Endothelial cell of coronary artery (primary cell): ENCODE data around the gene MBOAT1. TPM values are rescaled to one million over a fixed set of nuclear protein-coding genes. Genes with fewer than 3 reads are reported as not detected.

Source experiments
- total RNA-seq: library from RNA; depleted of rRNA; stranded (reverse); fragments of >200 nt; gene quantifications from 2 replicates; pipeline ENCODE4 v1.2.3, GENCODE V29; 2014

Gene MBOAT1, protein sequence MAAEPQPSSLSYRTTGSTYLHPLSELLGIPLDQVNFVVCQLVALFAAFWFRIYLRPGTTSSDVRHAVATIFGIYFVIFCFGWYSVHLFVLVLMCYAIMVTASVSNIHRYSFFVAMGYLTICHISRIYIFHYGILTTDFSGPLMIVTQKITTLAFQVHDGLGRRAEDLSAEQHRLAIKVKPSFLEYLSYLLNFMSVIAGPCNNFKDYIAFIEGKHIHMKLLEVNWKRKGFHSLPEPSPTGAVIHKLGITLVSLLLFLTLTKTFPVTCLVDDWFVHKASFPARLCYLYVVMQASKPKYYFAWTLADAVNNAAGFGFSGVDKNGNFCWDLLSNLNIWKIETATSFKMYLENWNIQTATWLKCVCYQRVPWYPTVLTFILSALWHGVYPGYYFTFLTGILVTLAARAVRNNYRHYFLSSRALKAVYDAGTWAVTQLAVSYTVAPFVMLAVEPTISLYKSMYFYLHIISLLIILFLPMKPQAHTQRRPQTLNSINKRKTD
- total RNA-seq: 1.7 and 2.2 TPM in 2 replicates

DNA sequence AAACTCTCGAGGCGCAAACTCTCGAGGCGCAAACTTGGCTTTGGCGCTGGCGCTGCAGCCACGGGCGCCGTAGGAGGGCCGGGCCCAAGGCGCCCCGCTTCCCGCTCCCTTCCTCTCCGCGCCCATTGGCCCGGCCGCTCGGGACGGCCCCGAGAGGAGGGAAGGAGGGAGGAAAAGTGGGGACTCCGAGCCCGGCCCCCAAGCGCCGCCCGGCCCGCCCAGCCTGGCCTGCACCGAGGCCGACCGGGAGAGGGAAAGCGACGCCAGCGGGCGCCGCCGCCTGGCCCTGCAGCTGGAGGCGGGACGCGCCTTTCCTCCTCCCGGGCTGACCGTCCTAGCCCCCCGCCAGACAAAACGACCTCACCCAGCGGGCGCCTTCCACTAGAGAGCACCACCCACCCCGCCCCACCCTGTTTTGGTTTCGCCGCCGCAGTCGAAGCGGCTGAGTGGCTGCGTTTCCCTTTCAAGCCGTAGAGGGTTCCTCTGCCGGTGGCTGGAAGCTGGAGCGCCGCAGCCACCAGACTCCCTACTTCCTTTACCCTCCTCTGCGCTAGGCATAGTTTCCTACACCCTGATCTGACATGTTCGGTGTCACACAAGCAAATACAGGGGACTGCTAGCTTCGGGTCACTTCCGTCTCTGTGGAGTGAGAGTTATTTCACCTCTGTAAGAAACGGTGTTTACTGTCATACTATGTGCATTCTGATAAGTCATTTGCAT lies at the start of gene MBOAT1:
TSS of gene MBOAT1 (minus strand) at position 78 of the 720 bp plus-strand sequence. CDS start 235 bp downstream, outside the sequence.

Other genes with a start within 250 kb of the MBOAT1 start
- gene E2F3, start 189.4 kb upstream of the MBOAT1 start, total RNA-seq: 4.5 and 5.6 TPM in 2 replicates